WTC11 (cell line): Measurements from ENCODE around the gene SNRPA1. TPM values are rescaled to one million over a fixed set of nuclear protein-coding genes. Genes with fewer than 3 reads are reported as not detected.
"Not testable (repeated sequence)": the region's sequence is repeated elsewhere in the genome, so short reads cannot be mapped to it uniquely, and the experiment has no call there.

Source experiments
- ATAC-seq: fragments of 200-7000 bp; cut with Tn5 transposase; 2 replicates; pipeline ENCODE4 v1.10.0; 2021; ENCODE audit warnings: mild to moderate bottlenecking, moderate library complexity
- CTCF ChIA-PET: fragments of 300-600 bp; sonication (Branson Sonifier 250); formaldehyde crosslinking; loops from one replicate; lab custom pipeline; 2021; ENCODE audit warnings: antibody characterized with exemption; lab: Charles Lee
- POLR2A ChIA-PET: fragments of 350-600 bp; sonication (Branson Sonifier 250); formaldehyde crosslinking; loops from one replicate; lab custom pipeline; 2021; ENCODE audit warnings: antibody characterized with exemption; lab: Charles Lee
- DNase-seq: peaks from one replicate; pipeline ENCODE4 v3.0.0; 2021; ENCODE audit warnings: low spot score
- H3K27ac Mint-ChIP-seq: 2 replicates; pipeline ENCODE4 v1.8.0; 2021; ENCODE audit warnings: mixed read lengths
- H3K27me3 Mint-ChIP-seq: 2 replicates; pipeline ENCODE4 v1.8.0; 2021; ENCODE audit warnings: low read depth, mild to moderate bottlenecking, moderate library complexity, mixed read lengths
- H3K36me3 Mint-ChIP-seq: 2 replicates; pipeline ENCODE4 v1.8.0; 2021; ENCODE audit warnings: mixed read lengths
- H3K4me1 Mint-ChIP-seq: 2 replicates; pipeline ENCODE4 v1.8.0; 2022; ENCODE audit warnings: mixed read lengths
- H3K4me3 Mint-ChIP-seq: 2 replicates; pipeline ENCODE4 v1.8.0; 2021; ENCODE audit warnings: mild to moderate bottlenecking, moderate library complexity, mixed read lengths
- H3K9me3 Mint-ChIP-seq: 2 replicates; pipeline ENCODE4 v1.8.0; 2021; ENCODE audit warnings: mixed read lengths
- CREM ChIP-seq: sonication (generic); formaldehyde crosslinking; IDR thresholded peaks from 2 replicates; pipeline ENCODE4 v1.8.1; 2022; ENCODE audit warnings: mild to moderate bottlenecking, missing genetic modification reagents, moderate library complexity
- CTCF ChIP-seq: fragments of 200-600 bp; IDR thresholded peaks from 2 replicates; pipeline ENCODE4 v1.8.0; 2022; ENCODE audit warnings: antibody characterized with exemption
- ETV6 ChIP-seq: sonication (generic); formaldehyde crosslinking; IDR thresholded peaks from 2 replicates; pipeline ENCODE4 v1.8.1; 2022; ENCODE audit warnings: mild to moderate bottlenecking, missing genetic modification reagents
- IRF1 ChIP-seq: sonication (generic); formaldehyde crosslinking; IDR thresholded peaks from 2 replicates; pipeline ENCODE4 v1.8.0; 2023; ENCODE audit warnings: missing genetic modification reagents
- NFYB ChIP-seq: sonication (generic); formaldehyde crosslinking; conservative IDR thresholded peaks from 2 replicates; pipeline ENCODE4 v1.8.0; 2022; ENCODE audit warnings: low read depth, missing genetic modification reagents
- PRRX2 ChIP-seq: fragments of 250-450 bp; sonication (Bioruptor Pico); IDR thresholded peaks from 2 replicates; pipeline ENCODE4 v1.8.0; 2021; ENCODE audit warnings: mild to moderate bottlenecking
- RELA ChIP-seq: sonication (generic); formaldehyde crosslinking; IDR thresholded peaks from 2 replicates; pipeline ENCODE4 v1.8.1; 2022; ENCODE audit warnings: missing genetic modification reagents, mild to moderate bottlenecking, borderline replicate concordance
- SOX15 ChIP-seq: fragments of 250-450 bp; sonication (Bioruptor Pico); IDR thresholded peaks from 2 replicates; pipeline ENCODE4 v1.9.0; 2021; ENCODE audit warnings: mild to moderate bottlenecking
- ZNF121 ChIP-seq: sonication (generic); formaldehyde crosslinking; IDR thresholded peaks from 2 replicates; pipeline ENCODE4 v1.8.0; 2023; ENCODE audit warnings: missing genetic modification reagents
- ZNF396 ChIP-seq: fragments of 250-450 bp; sonication (Bioruptor Pico); IDR thresholded peaks from 2 replicates; pipeline ENCODE4 v1.8.0; 2021; ENCODE audit warnings: mild to moderate bottlenecking, moderate library complexity, borderline replicate concordance
- ZNF416 ChIP-seq: fragments of 250-450 bp; sonication (Bioruptor Pico); IDR thresholded peaks from 2 replicates; pipeline ENCODE4 v1.9.0; 2021; ENCODE audit warnings: mild to moderate bottlenecking, inconsistent platforms
- ZNF671 ChIP-seq: fragments of 250-450 bp; sonication (Bioruptor Pico); IDR thresholded peaks from 2 replicates; pipeline ENCODE4 v1.8.0; 2021; ENCODE audit warnings: mild to moderate bottlenecking
- total RNA-seq: library from RNA; stranded (reverse); gene quantifications from 3 replicates; pipeline ENCODE4 v1.2.3, GENCODE V29; 2021
- TF ChIP-seq, protein P1 (sequence below): sonication (generic); formaldehyde crosslinking; IDR thresholded peaks from 2 replicates; pipeline ENCODE4 v1.8.1; 2023; ENCODE audit warnings: mild to moderate bottlenecking, moderate library complexity, missing genetic modification reagents
- TF ChIP-seq, protein P2 (sequence below): sonication (generic); formaldehyde crosslinking; IDR thresholded peaks from 2 replicates; pipeline ENCODE4 v1.8.1; 2022; ENCODE audit warnings: mild to moderate bottlenecking, moderate library complexity, missing genetic modification reagents
- TF ChIP-seq, protein P3 (sequence below): sonication (generic); formaldehyde crosslinking; IDR thresholded peaks from 2 replicates; pipeline ENCODE4 v1.8.0; 2022; ENCODE audit warnings: mild to moderate bottlenecking, missing genetic modification reagents

The SNRPA1 gene
- total RNA-seq, 1 experiment from 2014 or later: 170 TPM

DNA sequence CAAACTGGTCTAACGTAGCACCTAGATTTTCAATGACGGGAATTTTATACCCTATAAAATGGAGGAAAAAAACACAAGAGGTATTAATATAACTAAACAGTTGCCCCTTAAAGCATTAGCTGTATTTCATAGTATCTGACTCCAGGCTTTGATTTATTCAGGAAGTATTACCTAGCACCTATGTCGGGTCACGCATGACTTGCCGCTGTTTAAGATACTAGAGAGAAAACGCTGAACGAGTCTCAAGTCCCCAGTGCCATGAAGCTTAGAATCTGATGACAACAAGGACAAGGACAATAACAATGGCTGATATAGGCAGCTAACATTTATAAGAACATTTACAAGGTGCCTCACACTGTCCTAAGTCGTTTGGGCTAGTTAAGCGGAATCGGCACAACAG is 1.9 kb downstream of the SNRPA1 start:
- Mint-ChIP-seq H3K4me1 (peaks cover 17% of the 10 kb centered on the region), H3K27ac (peak overlapping the region; percentile 67), H3K36me3 (peaks cover 29% of the 10 kb centered on the region), H3K27me3 (no peaks in the 10 kb centered on the region; the same call in 1 of the 2 replicates), H3K4me3 (peak overlapping the region; percentile 96), H3K9me3 (no peaks in the 10 kb centered on the region)
- DNase-seq: no peak
- ATAC-seq: no peak
- POLR2A ChIA-PET: no interaction called here
- TF ChIP-seq ZNF416 (CRISPR knock-in tag) (no peak), ZNF121 (CRISPR knock-in tag) (no peak), RELA (no peak), SOX15 (CRISPR knock-in tag) (no peak), CREM (CRISPR knock-in tag) (no peak), ZNF671 (CRISPR knock-in tag) (no peak), NFYB (CRISPR knock-in tag) (no peak), IRF1 (CRISPR knock-in tag) (no peak), ZNF396 (CRISPR knock-in tag) (no peak)
- TF ChIP-seq, protein P1, sequence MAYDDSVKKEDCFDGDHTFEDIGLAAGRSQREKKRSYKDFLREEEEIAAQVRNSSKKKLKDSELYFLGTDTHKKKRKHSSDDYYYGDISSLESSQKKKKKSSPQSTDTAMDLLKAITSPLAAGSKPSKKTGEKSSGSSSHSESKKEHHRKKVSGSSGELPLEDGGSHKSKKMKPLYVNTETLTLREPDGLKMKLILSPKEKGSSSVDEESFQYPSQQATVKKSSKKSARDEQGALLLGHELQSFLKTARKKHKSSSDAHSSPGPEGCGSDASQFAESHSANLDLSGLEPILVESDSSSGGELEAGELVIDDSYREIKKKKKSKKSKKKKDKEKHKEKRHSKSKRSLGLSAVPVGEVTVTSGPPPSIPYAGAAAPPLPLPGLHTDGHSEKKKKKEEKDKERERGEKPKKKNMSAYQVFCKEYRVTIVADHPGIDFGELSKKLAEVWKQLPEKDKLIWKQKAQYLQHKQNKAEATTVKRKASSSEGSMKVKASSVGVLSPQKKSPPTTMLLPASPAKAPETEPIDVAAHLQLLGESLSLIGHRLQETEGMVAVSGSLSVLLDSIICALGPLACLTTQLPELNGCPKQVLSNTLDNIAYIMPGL: no peak
- TF ChIP-seq, protein P2, sequence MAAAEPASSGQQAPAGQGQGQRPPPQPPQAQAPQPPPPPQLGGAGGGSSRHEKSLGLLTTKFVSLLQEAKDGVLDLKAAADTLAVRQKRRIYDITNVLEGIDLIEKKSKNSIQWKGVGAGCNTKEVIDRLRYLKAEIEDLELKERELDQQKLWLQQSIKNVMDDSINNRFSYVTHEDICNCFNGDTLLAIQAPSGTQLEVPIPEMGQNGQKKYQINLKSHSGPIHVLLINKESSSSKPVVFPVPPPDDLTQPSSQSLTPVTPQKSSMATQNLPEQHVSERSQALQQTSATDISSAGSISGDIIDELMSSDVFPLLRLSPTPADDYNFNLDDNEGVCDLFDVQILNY (CRISPR knock-in tag): no peak
- TF ChIP-seq, protein P3, sequence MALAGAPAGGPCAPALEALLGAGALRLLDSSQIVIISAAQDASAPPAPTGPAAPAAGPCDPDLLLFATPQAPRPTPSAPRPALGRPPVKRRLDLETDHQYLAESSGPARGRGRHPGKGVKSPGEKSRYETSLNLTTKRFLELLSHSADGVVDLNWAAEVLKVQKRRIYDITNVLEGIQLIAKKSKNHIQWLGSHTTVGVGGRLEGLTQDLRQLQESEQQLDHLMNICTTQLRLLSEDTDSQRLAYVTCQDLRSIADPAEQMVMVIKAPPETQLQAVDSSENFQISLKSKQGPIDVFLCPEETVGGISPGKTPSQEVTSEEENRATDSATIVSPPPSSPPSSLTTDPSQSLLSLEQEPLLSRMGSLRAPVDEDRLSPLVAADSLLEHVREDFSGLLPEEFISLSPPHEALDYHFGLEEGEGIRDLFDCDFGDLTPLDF (CRISPR knock-in tag): no peak
- CTCF ChIA-PET: interaction anchor here (0.6 to 1.3 kb wide), 4 partner anchors 18 to 201 kb away, joined by 3 read pairs; partner anchors contain the start of gene CHSY1

- ATAC-seq (0 out of 2 replicates have a peak, but pooled peaks have one; percentile 24), DNase-seq (no peak)
- Mint-ChIP-seq H3K9me3 (0 out of 2 replicates have a peak, but pooled peaks cover 4% of the 10 kb centered on the region), H3K27ac (no peak overlapping the region), H3K36me3 (peaks cover 65% of the 10 kb centered on the region), H3K4me1 (peaks cover 10% of the 10 kb centered on the region), H3K27me3 (no peaks in the 10 kb centered on the region), H3K4me3 (no peak overlapping the region)
- TF ChIP-seq PRRX2 (CRISPR knock-in tag) (no peak), CTCF (peak; percentile 64; the same call in 1 of the 2 replicates), ETV6 (CRISPR knock-in tag) (no peak)
- ChIA-PET POLR2A (no interaction called here), CTCF (interaction anchor here (0.5 to 2.2 kb wide), 33 partner anchors 11 to 435 kb away, joined by 3 to 15 read pairs (median 3); partner anchors contain the start of genes TARS3 and TM2D3)
These were observed 6.0 kb downstream of the SNRPA1 start for GRCh38 chr15:101288905-101289513.

DNA sequence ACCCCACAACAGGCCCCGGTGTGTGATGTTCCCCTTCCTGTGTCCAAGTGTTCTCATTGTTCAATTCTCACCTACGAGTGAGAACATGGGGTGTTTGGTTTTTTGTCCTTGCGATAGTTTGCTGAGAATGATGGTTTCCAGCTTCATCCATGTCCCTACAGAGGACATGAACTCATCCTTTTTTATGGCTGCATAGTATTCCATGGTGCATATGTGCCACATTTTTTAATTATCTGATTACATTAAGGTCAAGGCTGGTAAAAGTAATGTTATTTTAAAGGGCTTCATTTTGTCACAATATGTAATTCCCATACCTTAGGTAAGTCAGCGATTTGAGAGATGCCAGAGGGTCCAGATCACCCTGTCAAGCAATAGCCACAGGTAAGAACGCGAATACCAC is 7.7 kb downstream of the SNRPA1 start:
- H3K4me1 Mint-ChIP-seq, ATAC-seq, H3K27me3 Mint-ChIP-seq, POLR2A ChIA-PET, H3K27ac Mint-ChIP-seq, DNase-seq, H3K9me3 Mint-ChIP-seq, H3K4me3 Mint-ChIP-seq: not testable (repeated sequence)
- peaks cover 78% of the 10 kb centered on the region for H3K36me3 Mint-ChIP-seq
- CTCF ChIA-PET: interaction anchor here (1.0 kb wide), 1 partner anchor 10 kb away, joined by 3 read pairs; no protein-coding TSS in a partner anchor
